Measurements from ENCODE around the gene OR8D4.
"Not testable (repeated sequence)": the region's sequence is repeated elsewhere in the genome, so short reads cannot be mapped to it uniquely, and the experiment has no call there.

OR8D4 gene

DNA sequence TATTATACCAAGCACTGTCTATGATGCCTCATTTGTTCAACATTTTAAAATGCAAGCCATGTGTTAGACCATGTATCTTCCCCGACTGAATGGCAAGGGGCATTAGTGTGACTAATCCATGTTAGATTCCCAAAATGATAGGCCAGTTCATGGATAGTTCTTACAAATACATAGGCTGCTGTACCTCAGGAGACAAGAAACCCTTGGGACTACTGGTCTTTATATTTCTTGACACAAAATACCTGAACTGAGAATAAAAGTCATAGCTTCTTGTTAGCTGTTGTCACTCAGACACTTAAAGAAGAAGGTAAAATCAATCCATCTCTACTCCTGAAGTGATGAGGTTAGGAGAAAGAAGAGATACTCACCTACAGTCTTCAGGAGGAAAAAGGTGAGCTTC is at the start of gene OR8D4:
Gene OR8D4 (plus strand): TSS at position 301 of the 400 bp plus-strand sequence. CDS start 4,265 bp downstream, outside the sequence.
- no peak for FAIRE-seq

DNA sequence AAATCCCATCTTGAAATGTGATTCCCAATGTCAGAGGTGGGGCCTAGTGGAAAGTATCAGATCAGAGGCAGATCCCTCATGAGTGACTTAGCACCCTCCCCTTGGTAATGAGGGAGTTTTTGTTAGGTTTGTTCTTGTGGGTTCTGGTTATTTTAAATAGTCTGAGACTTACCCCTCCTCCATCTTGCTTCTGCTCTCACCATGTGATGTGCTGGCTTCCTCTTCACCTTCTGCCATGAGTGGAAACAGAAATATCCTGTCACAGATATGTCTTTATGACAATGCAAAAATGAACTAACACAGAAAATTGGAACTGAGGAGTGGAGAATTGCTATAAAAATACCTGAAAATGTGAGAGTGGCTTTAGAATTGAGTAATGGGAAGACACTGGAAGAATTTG is 49.6 kb upstream of the OR8D4 start:
- no peak for FAIRE-seq

DNA sequence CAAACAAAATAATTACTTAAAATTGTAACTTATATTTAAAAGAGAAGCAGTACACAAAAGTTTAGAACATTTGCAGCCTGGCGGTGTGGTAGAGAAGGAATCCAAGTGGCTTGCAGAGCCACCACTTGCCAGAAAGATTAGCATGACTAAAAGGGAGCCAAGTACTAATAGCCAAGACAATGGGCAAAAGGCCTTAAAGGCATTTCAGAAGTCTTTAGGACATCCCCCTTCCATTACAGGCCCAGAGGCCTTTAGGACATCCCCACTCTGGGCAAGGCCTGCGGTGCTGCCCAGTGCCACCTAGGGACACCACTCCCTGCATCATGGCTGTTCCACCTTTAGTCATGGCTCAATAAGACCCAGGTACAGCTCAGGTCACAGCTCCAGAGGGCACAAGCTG is 48.9 kb upstream of the OR8D4 start:
- FAIRE-seq, result no peak

DNA sequence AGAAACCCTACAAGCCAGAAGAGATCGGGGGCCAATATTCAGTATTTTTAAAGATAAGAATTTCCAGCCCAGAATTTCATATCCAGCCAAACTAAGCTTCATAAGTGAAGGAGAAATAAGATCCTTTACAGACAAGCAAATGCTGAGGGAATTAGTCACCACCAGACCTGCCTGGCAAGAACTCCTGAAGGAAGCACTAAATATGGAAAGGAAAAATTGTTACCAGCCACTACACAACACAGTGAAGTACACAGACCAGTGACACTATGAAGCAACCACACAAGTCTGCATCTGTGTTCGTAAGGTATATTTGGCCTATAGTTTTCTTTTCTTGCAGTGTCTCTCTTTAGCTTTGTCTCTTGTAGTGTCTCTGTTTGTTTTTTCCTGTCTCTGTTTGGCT is 45.5 kb upstream of the OR8D4 start:
- no peak for FAIRE-seq

DNA sequence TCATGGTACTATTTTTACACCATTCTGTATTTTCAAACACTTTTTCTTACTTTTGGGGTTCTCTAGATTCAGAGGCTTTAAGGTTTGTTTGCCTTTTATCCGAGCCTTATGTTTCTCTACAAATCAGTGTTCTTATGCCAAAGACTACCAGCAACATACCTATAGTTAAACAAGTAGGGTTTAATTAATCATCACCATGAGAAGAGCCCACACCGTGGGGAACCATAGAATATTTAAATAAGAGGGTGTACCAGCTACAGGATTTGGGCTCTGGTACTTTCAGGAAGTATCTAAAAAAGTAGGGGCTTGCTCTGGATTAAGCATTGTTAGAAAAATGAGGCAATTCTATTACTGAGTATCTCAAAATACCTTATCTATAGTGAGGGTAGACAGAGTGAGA is 42.2 kb upstream of the OR8D4 start:
- FAIRE-seq, result no peak

DNA sequence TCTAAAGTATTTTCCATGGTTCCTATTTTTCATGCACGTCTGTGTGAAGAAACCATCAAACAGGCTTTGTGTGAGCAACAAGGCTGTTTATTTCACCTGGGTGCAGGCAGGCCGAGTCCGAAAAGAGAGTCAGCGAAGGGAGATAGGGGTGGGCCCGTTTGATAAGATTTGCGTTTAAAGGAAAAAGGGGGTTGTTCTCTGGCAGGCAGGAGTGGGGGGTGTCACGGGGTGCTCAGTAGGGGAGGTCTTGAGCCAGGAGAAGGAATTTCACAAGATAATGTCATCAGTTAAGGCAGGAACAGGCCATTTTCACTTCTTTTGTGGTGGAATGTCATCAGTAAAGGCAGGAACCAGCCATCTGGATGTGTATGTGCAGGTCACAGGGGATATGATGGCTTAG is 36.7 kb upstream of the OR8D4 start:
- FAIRE-seq, result not testable (repeated sequence)

DNA sequence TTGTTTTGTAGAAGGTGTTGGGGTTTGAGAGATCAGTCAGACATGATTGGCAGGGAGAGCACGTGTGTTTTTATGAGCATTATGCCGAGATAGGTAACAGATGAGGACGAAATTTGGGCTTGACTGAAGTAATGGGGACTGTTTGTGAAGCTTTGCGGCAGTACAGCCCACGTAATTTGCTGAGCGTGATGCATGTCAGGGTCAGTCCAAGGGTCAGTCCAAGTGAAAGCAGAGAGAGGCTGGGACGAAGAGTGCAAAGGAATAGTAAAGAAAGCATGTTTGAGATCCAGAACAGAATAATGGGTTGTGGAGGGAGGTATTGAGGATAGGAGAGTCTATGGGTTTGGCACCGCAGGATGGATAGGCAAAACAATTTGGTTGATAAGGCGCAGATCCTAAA is 34.2 kb upstream of the OR8D4 start:
- FAIRE-seq, result not testable (repeated sequence)

DNA sequence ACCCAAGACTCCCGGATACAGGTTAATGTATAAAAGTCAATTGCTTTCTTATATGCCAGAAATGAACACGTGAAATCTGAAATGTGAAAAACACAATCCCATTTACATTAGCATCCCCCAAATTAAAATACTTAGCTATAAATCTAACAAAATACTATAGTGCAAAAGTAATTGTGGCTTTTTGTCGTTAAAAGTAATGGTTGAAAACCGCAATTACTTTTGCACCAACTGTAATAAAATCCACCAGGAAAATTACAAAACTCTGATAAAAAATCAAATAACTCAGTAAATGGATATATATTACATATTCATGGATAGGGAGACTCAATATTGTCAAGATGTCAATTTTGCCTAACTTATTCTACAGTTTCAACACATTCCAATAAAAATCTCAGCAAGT is 21.1 kb upstream of the OR8D4 start:
- no peak for FAIRE-seq

DNA sequence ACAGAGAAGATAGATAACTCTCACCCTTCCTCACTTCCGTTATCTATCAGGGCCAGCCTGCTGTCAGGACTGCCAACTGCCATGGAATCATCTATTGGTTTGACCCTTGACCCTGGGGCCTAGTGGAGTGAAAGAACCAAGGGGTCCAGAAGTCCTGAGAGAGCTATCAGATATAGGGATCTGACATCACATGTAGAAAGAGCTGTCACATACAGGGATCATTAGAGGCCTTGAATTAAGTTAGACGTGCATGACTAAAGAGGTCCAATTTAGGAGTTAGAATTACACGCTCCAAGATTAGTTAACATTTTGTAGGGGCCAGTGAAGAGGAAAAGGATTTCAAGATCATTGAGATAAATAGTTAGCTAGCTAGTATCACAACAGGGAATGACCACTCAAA is 16.4 kb upstream of the OR8D4 start, which contains the start of gene TMEM225:
Gene TMEM225 (minus strand): TSS at position 101 of the 400 bp plus-strand sequence. CDS start 245 bp downstream, outside the sequence.
- no peak for FAIRE-seq

DNA sequence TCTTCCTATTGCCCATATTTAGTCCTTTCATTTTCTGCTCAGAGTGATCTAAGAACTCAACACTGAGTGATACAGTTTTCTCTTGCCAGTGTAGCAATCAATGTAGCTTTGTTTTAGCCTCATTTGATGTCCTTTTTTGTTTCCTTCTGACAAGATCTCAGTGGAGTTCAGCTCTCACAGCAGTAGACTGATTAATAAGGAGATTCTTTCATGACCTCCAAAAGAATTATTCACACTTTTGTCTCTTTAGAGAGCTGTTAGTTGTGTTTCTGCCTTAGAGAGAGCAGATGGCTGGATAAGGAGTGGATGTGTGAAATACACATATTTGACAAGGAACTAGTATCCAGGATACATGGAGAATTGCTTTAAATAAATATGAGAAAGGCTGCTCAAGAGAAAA is 9.9 kb upstream of the OR8D4 start:
- no peak for FAIRE-seq

DNA sequence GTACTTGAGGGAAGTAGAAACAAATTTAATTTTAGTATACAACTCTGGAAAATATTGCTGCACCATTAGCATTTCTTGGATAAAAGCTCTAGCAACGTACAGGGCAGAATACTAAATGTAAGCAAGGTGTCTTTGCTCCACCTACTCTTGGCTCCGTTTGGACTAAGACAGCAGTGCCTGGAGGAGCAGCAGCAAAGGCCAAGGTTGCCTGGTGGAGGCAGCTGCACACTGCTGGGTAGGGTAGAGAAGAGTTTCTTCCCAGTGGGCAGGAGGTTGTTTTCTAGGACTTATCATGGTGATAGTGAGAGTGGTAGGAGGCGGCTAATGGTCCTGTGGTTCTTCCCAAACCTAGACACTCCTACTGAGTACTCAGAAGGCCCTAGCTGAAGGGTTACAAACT is 2.2 kb upstream of the OR8D4 start:
- no peak for FAIRE-seq

DNA sequence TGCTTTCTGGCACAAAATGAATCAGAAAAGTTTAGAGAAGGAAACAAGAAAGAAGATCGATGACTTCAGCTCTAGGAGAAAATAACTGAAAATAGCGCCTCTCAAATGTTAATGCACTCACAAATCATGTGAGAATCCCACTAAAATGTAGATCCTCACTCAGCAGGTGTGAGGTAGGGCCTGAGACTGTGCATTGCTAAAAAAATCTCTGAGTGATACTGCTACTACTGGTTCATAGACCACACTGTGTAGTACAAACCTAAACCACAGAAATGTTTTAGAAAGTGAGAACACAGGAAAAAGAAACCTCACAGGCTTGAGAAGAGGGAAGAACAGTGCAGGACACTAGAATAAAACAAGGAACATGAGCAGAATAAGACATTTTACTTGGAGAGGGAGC is 2.0 kb downstream of the OR8D4 start:
- no peak for FAIRE-seq

DNA sequence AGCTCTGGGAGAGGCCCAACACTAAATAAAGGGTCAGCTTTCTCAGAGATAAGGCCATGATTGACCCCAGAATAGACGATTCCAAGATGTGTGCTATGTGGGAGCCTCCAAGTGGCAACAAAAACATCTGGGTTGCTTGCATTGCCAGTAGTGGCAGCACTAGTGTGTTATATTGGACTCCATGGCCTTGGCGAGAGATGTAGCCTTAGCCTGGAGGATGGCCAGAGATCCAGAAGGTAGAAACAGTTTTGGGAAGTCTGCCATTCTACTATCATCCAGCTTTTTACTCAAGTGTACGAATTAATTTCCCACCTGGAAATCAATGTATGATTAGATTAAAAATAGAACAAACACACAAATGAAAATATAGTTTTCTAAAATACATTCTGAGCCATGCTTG is 3.0 kb downstream of the OR8D4 start:
- FAIRE-seq, result no peak

DNA sequence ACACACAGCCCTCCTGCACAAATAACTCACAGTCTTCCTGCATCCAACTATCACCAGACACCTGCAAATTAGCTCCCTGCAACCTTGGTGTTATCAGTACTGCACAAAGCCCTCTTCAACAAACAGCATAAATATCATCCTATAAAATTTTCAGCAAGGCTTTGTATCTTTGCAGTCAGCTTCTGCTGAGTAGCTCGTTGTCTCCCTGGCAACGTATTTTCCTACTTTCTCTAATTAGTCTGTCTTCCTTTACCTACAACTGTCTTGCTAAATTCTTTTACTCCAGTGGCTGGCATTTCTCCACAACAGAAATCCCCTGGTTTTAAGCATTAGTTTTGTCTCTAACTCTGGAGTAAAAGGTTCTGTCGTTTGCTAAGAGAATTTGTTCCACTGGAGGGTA is 3.9 kb downstream of the OR8D4 start:
- no peak for FAIRE-seq

DNA sequence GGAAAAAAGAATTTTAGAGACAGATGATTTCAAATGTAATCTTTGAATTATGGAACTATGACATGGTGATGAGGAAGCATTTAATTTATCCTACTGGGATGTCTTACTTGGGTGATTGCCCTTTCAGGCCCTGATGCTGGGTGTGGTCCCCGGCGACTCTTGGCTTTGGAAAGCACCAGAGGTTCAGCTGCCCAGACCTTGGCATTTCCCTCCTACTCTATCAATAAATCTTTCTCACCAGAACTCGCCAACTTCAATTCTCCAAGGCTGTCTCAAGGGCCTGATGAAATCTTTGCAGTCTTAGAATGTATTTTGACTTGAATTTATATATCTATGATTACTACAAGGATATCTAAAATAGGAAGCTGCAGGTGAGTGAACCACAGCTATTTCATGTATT is 19.0 kb downstream of the OR8D4 start:
- no peak for FAIRE-seq

DNA sequence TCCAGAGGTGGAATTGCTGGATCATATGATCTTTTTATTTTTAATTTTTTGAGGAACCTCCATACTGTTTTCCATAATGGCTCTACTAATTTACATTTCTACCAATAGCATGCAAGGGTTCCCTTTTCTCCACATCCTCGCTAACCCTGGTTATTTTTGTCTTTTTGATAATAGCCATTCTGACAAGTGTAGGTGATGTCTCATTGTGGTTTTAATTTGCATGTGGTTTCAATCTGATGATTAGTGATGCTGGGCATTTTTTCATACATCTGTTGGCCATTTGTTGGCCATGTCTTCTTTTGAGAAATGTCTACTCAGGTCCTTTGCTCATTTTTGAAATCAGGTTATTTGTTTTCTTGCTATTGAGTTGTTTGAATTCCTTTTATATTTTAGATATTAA is 22.1 kb downstream of the OR8D4 start:
- no peak for FAIRE-seq

DNA sequence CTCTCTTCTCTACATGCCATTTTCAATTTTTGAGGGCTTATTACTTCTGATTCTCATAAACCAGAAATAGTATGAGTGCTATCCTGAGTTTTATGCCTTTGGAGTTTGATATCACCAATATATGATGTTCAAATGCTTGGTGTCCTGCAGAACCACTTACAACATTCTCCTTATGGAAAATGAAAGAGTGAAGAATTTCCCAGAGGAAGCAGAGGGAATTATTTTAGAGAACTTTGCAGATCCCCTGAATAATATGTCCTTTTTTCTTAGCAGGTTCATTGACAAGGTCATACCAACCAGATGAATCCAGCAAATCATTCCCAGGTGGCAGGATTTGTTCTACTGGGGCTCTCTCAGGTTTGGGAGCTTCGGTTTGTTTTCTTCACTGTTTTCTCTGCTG is 37.4 kb downstream of the OR8D4 start, which contains the start of gene OR4D5:
Gene OR4D5 (plus strand): TSS at position 301 of the 400 bp plus-strand sequence. CDS start 0 bp downstream, at position 301.
- FAIRE-seq, result no peak

DNA sequence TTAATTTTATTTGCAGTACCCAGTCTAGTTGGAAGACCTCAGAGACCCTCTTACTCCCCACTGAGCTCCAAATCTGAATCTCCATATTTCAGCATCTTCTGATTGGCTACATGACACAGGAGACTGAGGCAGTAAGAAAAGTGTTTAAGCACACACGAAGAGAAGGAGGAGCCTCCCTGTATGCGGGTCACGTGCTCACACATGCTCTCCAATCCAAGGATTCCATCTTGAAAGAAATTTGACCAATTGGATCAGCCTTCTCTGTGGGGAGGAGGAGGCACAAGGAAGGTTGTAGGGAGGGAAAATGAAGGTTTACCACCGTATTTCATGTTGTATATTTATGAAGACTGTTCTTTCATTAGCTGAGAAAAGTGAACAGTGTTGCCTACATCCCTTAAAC is 40.4 kb downstream of the OR8D4 start:
- no peak for FAIRE-seq

DNA sequence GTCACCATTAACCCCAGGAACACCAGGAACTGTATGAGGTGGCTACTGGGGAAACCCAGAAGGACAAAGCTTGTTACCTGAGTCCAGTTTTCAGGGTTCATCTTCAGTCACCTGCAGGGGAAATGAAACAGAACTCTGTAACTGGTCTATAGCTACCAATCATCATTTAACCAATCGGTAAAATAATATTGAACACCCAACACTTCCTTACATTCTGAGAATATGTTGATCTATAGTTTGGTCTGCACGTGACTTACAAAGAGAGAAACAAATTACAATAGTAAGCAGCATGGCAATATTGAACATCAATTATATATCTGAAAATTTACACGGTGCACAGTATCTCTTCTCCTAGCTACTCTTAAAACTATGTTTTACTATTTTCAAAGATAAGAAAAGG is 41.8 kb downstream of the OR8D4 start, which contains the start of gene OR6T1:
Gene OR6T1 (minus strand): TSS at position 101 of the 400 bp plus-strand sequence. CDS start 0 bp downstream, at position 101.
- no peak for FAIRE-seq

DNA sequence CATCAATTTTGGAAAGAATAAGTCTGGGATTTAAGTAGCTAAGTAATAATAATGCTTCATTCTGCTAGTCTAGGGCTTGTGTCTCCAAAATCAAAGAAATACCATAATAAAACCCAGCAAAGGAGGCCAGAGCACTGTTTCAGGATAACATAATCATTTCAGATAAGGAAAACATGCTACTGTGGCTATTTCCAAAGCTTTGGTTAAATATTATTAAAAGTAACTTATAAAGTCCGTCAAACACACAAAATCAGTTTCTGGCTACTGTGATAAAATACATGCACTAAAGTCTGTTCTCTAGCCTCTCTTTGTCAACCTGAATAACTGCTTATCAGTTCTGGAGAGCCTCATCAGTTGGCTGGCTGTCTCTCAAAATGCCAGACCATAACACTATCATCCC is 43.2 kb downstream of the OR8D4 start:
- FAIRE-seq, result no peak

DNA sequence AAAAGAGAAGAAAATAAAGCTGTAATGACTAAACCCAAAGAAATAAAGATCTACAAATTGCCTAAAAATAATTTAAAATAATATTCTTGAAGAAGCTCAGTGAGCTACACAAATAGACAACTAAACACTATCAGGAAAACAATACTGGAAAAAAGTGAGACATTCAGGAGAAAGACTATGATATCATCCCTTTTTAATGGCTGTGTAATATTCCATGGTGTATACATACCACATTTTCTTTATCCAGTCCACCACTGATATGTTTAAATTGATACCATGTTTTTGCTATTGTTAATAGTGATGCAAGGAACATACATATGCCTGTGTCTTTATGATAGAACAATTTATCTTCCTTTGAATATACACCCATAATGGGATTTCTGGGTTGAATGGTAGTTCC is 54.8 kb downstream of the OR8D4 start:
- no peak for FAIRE-seq
